ENCODE results near the gene WNT8A. TPM values are rescaled to one million over a fixed set of nuclear protein-coding genes. Genes with fewer than 3 reads are reported as not detected.

Gene WNT8A
- polyA plus RNA-seq, 1 donor, result 0.15 TPM

DNA sequence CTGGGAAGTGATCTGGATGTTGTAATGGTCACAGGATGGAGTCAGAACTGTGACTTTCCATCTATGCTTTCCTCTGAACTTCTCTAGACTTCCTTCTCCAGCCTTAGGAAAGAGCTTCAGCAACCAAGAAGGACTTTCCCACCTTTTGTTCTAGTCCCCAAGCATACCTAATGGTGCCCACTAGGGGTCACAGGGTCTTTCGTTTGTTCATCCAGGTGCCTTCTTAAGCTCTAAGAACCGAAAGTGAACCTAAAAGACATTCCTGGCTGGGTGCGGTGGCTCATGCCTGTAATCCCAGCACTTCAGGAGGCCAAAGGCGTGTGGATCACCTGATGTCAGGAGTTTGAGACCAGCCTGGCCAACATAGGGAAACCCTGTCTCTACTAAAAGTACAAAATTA lies 1.8 kb upstream of the WNT8A start:
- DNase-seq, result no peak

- no peak for DNase-seq
Measured at GRCh38 chr5:138091685-138092084, 7.9 kb downstream of the WNT8A start.

DNA sequence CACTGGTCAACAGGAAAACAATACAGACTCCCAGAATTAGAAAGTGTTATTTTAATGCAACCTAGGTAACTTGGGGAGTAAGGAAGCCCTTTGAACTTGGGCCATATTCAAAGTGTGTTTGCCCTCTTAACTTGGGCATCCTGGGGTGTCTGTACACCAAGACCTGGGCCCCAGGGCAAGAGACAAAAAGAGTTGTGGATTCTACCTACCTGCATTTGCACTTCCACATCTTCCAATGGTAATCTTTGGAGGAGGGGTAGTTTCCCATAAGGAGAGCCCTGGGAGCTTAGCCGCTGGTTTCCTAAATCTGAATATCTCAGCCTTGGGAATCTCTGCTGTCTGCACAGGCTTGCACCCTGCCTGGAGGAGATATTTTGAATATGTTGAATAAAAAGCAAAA lies 8.5 kb downstream of the WNT8A start:
- DNase-seq, result no peak

DNA sequence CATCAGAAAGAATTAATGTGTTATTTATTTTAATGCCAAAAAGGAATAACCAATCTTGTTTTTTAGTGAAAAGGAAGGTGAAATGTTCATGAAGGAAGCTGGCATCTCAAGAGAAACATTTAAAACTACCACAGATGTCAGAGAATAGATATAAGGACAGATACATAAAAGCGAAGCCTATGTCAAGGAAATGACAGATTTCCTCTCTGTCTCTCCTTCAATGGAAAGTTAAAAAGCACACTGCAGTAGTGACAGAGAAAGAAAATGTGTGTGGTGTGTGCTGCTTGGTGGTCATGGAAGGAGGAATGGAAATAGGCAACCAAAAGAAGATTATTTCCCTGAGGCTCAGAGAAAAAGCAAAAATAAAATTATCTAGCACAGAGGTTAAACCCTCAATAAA lies 9.2 kb downstream of the WNT8A start:
- no peak for DNase-seq

GRCh38 chr5:138095100-138095907 lies 11.5 kb downstream of the WNT8A start:
- no peak for DNase-seq

GRCh38 chr5:138096363-138096762 lies 12.5 kb downstream of the WNT8A start:
- no peak for DNase-seq

DNA sequence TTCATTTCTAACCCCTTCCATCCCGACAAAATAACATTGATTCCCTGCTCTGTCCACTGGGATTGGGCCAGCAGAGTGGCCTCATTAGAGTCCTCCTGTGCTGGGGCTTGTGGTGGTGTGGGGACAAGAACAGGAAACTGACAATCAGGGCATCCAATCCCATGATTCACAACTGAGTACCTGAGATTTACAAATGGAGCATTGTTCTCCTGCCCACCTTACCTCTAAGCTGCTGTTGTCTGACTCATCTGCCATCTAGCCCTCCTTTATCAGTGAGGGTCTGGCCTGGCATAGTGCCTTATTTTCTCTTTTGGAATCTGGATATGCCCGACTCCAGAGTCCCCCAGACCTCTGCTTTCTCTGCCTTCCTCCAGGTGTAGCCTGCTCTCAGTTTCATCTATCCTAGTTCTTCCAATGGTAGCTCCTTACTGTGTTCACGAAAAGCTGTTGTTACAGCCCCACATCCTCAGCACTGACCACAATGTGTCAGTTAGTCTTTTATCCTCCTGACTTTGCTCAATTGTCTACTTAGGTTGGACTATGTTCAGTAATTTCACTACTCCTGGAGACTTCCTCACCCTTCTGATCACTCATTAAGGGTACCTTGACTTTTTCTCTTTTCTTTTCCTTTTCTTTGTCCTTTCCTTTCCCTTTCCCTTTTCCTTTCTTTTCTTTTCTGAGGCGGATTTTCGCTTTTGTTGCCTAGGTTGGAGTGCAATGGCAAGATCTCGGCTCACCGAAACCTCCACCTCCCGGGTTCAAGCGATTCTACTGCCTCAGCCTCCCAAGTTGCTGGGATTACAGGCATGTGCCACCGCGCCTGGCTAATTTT lies 13.4 kb downstream of the WNT8A start:
- DNase-seq, result no peak

DNA sequence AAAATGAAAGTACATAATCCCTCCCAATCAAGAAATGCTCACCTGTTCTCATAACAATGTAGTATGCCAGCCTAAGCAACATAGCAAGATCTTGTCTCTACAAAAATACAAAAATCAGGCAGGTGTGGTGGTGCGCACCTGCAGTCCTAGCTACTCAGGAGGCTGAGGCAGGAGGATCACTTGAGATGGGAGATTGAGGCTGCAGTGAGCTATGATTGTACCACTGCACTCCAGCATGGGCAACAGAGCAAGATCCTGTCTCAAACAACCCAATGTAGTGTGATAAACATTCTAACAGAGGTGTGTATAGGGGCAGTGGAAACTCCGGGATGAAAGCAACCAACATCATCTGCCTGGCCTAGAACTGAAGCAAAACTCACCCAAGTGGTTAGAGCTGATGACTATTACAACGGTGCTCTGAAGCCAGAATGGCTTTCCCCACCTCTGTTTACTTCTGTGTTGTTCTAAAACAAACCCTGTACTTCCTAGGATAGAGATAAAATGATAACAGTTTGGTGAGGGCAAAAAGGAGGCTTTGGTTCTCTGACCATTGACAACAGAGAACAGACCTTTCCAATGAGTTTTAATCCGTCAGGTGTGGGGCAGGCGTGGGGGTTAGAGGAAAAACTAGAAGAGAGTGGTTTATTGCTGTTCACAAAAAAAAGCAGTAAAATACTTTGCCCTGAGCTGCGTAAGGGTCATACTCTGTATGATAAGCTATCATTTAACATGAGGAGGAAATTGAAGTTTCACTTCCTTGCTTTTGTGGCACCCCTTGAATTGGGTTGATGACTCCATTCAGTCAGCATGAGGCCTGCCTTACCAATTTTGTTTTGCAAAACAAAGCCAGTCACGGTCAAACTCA lies 18.9 kb downstream of the WNT8A start:
- no peak for DNase-seq

DNA sequence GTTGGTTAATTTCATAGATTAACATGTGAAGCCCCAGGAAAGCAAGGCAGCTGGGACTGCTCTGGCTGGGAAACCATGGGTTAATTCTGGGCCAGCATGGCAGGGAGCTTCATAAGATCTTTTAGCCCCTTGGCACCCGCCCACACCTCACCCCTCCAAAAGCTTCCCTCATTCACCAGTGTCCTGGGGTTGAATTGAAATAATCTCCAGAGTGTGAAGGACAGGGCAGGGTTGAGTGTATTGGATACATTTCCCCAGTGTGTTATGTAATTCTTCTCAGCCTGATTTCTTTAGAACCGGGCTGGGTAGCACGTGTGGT lies 19.4 kb downstream of the WNT8A start:
- DNase-seq, result no peak

GRCh38 chr5:138105709-138106108 lies 21.9 kb downstream of the WNT8A start:
- DNase-seq, result no peak

GRCh38 chr5:138107213-138107612 lies 23.4 kb downstream of the WNT8A start:
- no peak for DNase-seq

DNA sequence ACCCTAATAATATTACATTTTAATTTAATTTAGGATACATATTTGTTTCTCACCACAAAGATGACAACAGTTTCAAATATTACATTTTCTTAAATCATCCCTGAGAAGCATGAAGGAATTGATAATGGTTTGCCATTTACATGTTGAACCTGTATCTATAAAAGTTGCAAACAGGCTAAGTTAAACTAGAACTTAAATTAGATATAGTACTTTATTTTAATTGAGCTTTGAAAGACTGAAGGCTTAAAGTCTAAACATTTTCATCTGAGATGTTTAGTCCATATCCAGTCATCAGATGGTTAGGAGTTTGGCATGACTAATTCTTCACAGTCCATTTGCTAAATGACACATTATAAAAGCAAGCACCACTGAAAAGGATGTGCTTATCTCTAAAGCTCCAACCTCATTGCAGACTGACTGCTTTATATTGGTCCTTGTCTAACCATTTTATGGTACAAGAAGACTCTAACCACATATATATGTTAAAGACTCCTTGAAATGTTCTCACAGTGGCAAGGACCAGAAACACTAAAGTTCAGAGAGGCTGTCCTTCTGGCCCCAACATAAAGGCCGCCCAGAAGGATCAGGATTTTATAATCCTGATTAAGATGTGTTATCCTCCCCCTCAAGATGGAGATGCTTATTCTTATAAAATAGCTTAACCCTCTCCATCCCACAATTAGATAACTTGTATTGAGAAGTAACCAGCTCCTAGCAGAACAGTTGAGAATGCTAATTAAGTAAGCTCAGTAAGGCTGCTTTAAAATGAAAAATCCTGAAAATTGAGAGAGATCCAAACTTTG lies 25.8 kb downstream of the WNT8A start:
- DNase-seq, result no peak

DNA sequence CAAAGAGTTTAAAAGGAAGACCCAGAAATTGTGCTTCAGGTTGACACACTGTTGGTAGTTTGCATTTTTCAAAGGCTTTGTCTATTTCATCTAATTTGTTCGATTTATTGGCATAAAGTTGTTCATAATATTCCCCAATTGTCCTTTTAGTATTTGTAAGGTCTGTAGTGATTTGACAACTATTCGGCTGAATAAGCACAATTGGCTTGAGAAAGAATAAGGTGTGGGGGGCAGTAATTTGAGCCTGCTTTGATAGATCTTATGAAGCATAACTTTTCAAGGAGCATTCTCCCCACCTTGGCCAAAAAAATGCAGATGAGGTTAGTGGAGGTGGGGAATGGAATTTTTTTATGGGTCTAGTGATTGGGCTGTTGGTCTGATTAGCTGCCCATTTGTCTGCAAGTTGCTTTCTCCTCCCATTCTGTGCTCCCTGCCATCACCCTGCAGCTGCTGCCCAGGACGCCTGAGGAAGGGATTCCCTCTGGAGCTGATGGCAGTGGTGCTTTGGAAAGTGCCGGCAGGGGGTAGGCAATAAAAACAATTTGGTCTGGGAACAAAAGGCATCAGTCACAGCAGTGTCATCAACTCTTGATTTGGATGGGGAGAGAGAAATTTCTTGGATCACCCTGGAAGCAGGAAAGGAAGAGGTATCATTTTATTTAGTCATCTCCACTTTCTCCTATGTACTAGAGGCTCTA lies 26.6 kb downstream of the WNT8A start:
- no peak for DNase-seq

DNA sequence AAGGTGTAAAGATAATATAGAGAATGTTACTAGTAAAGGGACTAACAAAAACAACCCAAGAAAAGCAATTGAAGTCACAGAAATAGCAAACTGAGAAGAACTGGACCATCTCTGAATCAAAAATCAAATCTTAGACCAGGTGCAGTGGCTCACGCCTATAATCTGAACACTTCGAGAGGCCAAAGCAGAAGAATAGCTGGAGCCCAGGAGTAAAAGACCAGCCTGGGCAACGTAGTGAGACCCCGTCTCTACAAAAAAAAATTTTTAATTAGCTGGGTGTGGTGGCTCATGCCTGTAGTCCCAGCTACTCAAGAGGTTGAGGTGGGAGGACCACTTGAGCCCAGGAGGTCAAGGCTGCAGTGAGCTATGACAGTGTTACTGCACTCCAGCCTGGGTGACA lies 27.3 kb downstream of the WNT8A start:
- no peak for DNase-seq

- no peak for DNase-seq
Measured at GRCh38 chr5:138111937-138112336, 28.1 kb downstream of the WNT8A start.

DNA sequence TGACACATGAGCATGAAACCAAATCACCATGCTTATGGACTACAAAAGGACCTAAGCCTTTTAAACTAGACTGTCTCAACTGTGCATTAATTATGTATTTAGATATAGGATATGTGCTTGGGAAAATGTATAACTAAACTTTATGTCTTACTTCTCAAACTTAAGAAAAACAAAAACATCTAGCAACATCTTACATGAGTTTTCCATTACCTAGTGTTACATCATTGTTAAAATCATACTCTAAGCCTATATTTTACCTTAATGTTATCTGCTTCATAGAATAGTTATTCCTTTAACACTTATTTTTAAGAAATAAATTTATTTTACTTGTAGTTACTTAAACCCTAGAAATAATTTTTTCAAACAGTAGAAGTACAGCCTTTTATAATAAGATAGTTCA lies 31.4 kb downstream of the WNT8A start:
- DNase-seq, result no peak

DNA sequence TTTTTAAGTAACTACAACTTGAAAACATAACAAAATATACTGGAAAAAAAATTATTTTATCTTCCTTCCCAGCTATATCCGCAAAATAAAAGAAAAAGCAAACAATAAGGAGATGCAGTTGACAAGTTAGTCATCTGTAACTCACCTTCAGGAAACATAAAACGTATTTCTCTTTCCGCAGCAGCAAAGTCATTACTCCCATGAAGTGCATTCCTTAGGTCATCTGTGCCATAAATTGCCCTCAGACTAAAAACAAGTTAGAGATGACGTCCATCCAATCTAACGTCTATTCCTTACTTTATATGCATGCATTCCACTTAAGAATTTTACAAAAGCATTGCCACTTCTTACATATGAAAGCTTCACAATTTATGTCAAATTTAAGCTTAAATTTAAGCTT lies 44.5 kb downstream of the WNT8A start:
- no peak for DNase-seq

DNA sequence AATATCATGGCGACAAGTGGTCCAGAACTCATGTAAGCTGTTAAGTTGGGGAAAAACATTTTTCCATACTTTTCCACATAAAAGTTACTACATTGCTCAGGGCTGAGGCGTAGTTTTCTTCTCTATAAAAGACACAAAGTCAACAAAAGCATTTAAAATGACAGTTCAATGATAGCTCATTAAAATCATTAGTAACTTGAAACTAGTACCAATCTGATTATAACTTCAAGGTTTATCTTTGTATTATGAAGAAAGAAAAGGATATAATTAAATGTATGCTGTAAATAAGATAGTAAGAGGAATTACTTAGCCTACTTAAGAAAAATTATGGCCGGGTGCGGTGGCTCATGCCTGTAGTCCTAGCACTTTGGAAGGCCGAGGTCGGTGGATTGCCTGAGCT lies 45.5 kb downstream of the WNT8A start:
- DNase-seq, result no peak

DNA sequence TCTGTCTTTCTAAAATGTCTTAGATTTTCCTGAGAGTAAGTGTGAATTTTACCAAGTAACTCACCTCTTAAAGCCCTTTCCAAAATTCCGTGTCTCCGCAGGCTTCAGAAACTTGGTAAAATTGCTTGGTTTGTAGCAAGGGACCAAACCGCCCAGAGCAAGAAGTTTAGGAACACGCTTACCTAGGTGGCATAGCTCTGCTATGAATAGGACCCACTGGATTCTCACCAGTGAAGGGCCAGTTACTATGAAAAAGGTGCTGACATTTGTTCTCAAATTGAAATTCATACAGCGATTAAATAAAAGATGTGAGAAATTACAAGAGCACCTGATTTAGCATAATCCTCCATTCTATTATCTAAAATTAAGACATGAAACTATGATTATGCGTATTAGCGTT lies 48.7 kb downstream of the WNT8A start:
- no peak for DNase-seq

DNA sequence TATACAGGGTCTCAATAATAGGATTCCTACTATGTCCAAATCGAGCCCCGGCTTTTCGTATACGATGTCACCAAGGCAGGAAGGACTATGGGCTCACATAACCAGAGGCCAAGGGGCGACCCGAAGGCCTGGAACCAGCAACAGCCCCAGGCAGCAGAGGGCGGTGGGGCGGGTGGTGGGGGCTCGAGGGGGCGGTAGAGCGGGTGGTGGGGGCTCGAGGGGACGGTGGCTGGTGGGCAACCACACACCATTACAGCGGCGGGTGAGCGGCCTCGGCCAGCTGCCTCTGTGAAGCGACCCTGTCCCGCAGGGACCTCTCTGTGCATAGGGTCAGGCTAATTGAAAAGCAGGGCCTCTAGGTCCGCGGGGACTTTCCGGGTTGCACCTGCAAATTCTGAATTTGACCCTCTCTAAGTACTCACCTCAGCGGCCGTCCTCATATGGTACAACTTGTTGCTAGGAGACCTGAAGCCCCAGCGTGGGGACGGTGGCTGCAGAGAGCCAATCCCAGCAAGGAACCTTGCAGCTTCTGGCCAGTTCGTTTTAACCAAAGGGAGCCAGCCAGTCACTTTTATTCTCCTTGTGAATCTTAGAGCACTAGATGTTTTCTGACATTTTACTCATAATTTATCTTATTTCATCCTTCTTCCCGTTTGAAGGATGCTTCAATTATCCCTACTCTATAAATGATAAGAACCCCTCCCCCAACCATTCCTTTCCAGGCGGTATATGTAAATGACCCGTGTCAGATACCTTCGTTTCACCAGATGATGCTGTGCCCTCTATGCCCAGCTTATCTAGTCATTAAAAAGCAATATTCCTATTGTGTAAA lies 55.3 kb downstream of the WNT8A start, which contains the start of gene NME5:
TSS of gene NME5 (minus strand) at position 480 of the 832 bp plus-strand sequence. CDS start 648 bp downstream, outside the sequence.
- DNase-seq, result peak; percentile 78
